ENCODE results near the gene SCNM1.
"Not testable (repeated sequence)": the region's sequence is repeated elsewhere in the genome, so short reads cannot be mapped to it uniquely, and the experiment has no call there.

The SCNM1 gene

DNA sequence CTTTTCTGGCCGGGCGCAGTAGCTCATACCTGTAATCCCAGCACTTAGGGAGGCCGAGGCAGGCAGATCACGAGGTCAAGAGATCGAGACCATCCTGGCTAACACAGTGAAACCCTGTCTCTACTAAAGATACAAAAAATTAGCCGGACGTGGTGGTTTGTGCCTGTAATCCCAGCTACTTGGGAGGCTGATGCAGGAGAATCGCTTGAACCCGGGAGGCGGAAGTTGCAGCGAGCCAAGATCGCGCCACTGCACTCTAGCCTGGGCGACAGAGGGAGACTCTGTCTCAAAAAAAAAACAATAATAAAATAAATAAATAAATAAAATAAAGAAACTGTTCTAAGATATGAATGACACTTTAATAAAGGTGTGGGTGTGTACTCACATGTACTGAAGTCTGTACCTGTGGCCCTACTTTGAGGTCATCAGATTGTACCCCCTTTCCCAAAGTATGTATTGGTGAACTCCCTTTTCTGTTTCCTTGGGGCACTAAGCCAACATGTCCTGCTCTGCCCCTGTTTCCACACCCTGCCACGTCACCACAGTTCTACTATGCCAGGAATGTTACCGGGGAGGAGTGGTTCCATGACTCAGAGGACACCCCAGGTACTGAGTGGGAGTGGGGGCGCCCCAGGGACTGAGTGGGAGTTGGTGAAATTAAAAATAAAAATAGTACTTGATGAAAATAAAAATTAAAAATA lies 29.1 kb downstream of the SCNM1 start:
- DNase-seq: not testable (repeated sequence)

DNA sequence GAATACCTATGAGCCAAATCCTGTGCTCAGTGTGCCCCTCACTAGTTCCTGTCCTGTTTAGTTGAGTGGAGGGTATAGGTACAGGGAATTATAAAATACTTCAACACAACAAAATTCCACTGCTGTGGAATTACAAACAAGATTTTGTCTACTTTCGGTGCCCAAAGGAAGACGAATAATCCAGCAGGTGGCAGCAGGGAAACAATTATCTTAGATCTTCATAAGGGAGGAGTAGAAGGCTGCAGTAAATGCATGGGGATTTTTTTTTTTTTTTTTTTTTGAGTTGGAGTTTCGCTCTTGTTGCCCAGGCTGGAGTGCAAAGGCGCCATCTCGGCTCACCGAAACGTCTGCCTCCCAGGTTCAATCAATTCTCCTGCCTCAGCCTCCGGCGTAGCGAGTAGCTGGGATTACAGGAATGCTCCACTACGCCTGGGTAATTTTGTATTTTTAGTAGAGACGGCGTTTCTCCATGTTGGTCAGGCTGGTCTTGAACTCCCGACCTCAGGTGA lies 30.4 kb downstream of the SCNM1 start:
- peak; percentile 74 for DNase-seq

DNA sequence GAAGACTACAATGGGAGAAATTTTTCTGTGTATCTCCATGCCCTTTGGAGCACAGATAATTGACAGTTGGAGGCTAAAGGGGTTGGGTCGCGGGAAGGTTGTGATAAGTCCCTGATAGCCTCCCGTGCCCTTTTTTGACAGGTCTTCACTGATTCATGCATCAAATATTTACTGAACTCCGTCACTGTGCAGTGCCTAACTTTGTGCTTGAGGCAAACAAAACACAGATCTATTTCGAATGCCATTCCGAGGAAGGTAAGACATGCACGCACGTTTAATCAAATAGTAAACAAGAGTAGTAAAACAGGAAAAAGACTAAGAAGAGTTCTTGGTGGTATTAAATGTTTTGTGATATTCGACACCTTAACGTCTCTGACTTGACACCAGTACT lies 31.9 kb downstream of the SCNM1 start:
- no peak for DNase-seq

DNA sequence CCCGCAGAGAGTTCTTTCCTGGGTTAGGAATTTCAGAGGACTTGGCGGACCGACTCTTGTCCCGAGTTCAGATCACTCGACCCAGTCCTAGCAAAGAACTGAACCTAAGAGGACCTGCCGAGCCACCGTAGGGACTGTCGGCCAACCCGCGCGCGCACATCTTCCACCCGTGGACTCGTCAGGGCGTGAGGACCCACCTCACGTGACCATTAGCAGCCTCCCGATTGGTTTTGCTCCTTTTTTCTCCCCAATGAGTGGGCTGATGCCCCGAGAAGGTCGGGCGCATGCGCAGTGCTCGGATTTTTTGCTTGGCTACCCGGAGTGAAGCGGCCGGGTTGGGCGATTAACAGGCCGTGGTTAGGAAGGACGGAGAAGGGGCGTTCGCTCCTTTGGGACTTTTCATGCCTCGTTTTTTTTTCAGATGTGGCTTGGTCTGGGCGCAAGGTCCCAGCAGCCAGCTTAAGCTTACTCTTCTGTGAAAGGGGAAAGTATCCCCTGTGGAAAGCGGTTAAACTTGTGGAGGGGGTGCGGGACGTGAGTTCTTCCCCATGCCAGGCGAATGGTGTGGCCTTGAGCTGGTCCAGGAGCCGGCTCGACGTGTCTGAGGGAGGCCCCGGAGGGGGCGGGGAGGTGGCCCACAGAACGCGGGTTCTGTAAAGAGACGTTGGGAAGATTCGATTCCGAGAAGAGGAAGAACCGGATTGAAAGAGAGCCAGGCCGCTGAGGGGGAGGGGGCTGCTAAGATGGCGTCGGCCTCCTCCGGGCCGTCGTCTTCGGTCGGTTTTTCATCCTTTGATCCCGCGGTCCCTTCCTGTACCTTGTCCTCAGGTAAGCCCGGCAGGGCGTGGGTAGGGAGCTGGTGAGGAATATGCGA lies 32.5 kb downstream of the SCNM1 start, which contains the start of gene PIP5K1A:
Gene PIP5K1A (plus strand): TSS at position 299 of the 874 bp plus-strand sequence. CDS start 445 bp downstream, at position 744.
- peak; percentile 99 for DNase-seq

DNA sequence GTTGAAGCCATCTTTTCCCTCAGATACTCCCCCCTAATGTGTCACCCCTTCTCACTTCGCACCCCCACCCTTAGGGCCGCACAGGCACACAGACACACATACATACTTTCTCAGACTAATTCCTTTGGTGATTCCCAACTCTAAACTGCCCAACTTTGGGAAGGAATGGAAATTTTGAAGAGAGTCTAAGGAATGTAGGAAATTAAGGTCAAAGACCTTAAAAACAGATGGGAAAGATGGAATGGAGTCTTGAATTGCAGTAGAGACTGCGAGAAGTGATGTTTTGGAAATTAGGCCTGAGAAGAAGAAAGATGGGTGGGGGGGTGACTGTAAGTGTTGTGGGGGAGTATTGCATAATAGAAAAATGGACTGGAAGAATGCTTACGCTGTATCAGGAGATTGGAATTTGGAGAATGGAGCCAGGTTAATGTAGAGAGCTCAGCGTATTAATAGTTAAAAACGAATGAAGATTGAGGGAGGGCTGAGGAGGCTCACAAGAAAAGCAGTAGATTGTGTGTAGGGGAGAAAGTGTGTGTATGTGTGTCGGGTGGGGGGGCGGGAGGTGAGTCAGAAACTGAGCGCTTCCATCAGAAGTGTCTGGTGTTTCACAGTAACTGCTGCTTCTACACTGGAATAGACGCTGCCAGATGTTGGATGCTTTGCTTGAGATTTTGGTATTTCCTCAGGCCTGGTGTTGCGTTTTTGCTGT lies 34.1 kb downstream of the SCNM1 start:
- no peak for DNase-seq

DNA sequence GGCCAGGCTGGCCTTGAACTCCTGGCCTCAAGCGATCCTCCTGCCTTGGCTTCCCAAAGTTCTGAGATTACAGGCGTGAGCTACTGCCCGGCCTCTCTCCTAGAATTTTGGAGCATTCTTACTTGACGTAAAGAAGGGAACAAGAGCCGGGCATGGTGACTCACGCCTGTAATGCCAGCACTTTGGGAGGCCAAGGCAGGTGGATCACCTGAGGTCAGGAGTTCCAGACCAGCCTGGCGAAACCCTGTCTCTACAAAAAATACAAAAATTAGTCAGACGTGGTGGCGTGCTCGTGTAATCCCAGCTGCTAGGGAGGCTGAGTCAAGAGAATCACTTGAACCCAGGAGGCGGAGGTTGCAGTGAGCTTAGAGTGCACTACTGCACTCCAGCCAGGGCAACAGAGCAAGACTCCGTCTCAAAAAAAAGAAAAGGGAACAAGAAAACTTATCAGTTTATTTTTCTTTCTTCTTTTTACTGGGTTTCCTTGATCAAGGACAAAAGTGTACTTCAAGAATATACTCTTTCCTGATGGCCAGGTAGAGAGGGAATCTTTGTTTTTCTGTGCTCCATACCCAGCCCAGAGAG lies 39.5 kb downstream of the SCNM1 start:
- DNase-seq: not testable (repeated sequence)

DNA sequence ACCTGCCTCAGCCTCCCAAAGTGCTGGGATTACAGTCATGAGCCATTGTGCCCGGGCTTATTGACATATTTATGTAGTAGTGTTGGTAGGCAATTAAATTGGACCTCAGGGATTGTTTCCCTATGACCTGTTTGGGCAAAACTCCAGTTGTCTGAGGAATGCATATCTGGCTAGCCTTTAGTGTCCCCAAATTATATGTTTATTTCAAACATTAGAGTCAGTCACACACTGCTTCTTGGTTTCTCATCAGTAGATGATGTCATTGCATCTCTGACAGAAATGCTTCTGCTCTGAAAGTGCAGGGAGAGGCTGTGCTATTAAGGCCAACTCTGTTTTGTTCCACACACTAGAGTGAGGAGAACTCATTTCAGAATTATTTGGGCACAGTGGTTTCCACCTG lies 44.9 kb downstream of the SCNM1 start:
- no peak for DNase-seq

DNA sequence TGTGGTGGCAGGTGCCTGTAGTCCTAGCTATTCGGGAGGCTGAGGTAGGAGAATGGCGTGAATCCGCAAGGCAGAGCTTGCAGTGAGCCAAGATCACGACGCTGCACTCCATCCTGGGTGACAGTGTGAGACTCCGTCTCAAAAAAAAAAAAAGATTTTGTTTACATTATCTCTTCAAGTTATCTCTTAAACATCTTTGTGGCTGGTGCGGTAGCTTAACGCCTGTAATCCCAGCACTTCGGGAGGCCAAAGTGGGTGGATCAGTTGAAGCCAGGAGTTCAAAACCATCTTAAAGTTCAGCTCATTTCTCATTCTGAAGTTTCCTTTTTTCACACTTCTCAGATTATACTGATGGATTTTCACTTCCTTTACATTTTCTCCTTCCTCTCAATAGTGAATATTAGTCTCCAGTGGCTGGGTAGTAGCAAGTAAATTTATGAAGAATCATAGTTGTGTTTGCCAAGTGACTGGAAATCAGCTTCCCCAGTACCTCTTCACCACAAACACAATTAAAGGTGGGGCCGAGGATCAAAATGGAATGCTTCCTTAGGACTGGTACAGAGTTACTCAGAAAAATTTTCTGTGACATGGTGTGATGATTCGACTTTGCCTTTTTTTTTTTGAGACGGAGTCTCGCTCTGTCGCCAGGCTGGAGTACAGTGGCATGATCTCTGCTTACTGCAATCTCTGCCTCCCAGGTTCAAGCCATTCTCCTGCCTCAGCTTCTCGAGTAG lies 46.2 kb downstream of the SCNM1 start:
- no peak for DNase-seq

DNA sequence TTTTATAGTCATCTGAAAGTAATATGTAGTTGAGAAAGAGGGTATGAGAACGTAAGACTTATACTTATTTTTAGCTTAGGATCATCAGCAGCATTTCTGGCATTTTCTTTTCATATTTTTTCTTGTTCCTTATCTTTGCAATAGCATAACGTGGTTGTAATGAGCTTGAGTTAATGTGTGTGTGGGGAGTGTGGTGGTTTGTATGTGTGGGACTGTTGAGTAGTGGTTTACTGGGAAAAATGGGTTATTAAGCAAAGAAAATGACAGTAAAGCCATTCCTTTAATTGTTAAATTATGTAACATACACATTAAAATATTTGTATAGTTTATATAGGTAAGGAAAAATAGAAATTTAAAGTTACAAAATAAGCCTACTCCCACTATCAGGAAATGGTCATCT lies 47.6 kb downstream of the SCNM1 start:
- DNase-seq: no peak
